Bronchial epithelial cell (primary cell): ENCODE results near the gene WAPL. TPM values are rescaled to one million over a fixed set of nuclear protein-coding genes. Genes with fewer than 3 reads are reported as not detected.

Source experiments
- DNase-seq: peaks from one replicate; pipeline ENCODE4 v3.0.0-alpha.2; 2010; ENCODE audit warnings: low read depth
- FAIRE-seq: peaks from 2 replicates; lab custom pipeline; 2011; peaks lifted over from hg19 to GRCh38; lab: Jason Lieb, UNC
- H3K27me3 ChIP-seq: 2 replicates; pipeline ENCODE4 v1.5.1; 2011; ENCODE audit warnings: low read length; ENCODE audit not compliant: control insufficient read depth, insufficient read depth
- H3K36me3 ChIP-seq: 2 replicates; pipeline ENCODE4 v1.5.1; 2011; ENCODE audit warnings: low read length; ENCODE audit not compliant: control insufficient read depth, insufficient read depth
- H3K4me3 ChIP-seq: 2 replicates; pipeline ENCODE4 v1.5.1; 2011; ENCODE audit warnings: mild to moderate bottlenecking, low read depth, low read length, control low read depth
- CTCF ChIP-seq: IDR thresholded peaks from 2 replicates; pipeline ENCODE4 v1.5.1; 2011; ENCODE audit warnings: mild to moderate bottlenecking, moderate library complexity, low read length, control low read depth, inconsistent platforms; ENCODE audit not compliant: insufficient read depth, severe bottlenecking
- total RNA-seq: library from RNA; depleted of rRNA; stranded (reverse); fragments of >200 nt; gene quantifications from 2 replicates; pipeline ENCODE4 v1.2.1, GENCODE V29; 2014

WAPL gene
- total RNA-seq, 1 donor from 2014 or later = 41.9 TPM

GRCh38 chr10:86489071-86489810 is 32.4 kb downstream of the WAPL start:
- FAIRE-seq (no peak), DNase-seq (no peak)
- no peaks in the 10 kb centered on the region for H3K27me3 ChIP-seq
- peaks cover 2% of the 10 kb centered on the region for H3K36me3 ChIP-seq
- no peak overlapping the region for H3K4me3 ChIP-seq
- no peak for TF ChIP-seq CTCF

GRCh38 chr10:86486856-86487255 is 34.7 kb downstream of the WAPL start:
- DNase-seq = no peak
- H3K36me3 ChIP-seq = peaks cover 2% of the 10 kb centered on the region
- TF ChIP-seq CTCF = no peak
- no peak for FAIRE-seq
- no peak overlapping the region for H3K4me3 ChIP-seq
- no peaks in the 10 kb centered on the region for H3K27me3 ChIP-seq

- TF ChIP-seq CTCF = no peak
These were observed 37.9 kb downstream of the WAPL start for GRCh38 chr10:86483664-86484063.

GRCh38 chr10:86481761-86482160 is 39.8 kb downstream of the WAPL start:
- Histone ChIP-seq H3K4me3 (no peak overlapping the region), H3K27me3 (no peaks in the 10 kb centered on the region)

More at GRCh38 chr10:86483664-86484063, 37.9 kb downstream of the WAPL start:
- Histone ChIP-seq H3K4me3 (no peak overlapping the region), H3K36me3 (peaks cover under 1% of the 10 kb centered on the region), H3K27me3 (no peaks in the 10 kb centered on the region)
- DNase-seq = no peak
- FAIRE-seq = no peak

GRCh38 chr10:86480571-86480970 is 41.0 kb downstream of the WAPL start:
- Histone ChIP-seq H3K36me3 (peaks cover 1% of the 10 kb centered on the region), H3K27me3 (no peaks in the 10 kb centered on the region), H3K4me3 (no peak overlapping the region)
- DNase-seq (peak; percentile 22), FAIRE-seq (no peak)
- TF ChIP-seq CTCF = no peak

More at GRCh38 chr10:86481761-86482160, 39.8 kb downstream of the WAPL start:
- H3K36me3 ChIP-seq = peaks cover 1% of the 10 kb centered on the region
- DNase-seq (no peak), FAIRE-seq (no peak)
- no peak for TF ChIP-seq CTCF
